GM12801 (cell line): Measurements from ENCODE around the gene CISD3.

Experiments used
- TF ChIP-seq, protein P1 (sequence below): IDR thresholded peaks from one replicate; pipeline ENCODE4 v1.5.1; 2011; ENCODE audit warnings: control low read depth; ENCODE audit not compliant: insufficient read length; ENCODE audit errors: extremely low read depth

CISD3 gene

DNA sequence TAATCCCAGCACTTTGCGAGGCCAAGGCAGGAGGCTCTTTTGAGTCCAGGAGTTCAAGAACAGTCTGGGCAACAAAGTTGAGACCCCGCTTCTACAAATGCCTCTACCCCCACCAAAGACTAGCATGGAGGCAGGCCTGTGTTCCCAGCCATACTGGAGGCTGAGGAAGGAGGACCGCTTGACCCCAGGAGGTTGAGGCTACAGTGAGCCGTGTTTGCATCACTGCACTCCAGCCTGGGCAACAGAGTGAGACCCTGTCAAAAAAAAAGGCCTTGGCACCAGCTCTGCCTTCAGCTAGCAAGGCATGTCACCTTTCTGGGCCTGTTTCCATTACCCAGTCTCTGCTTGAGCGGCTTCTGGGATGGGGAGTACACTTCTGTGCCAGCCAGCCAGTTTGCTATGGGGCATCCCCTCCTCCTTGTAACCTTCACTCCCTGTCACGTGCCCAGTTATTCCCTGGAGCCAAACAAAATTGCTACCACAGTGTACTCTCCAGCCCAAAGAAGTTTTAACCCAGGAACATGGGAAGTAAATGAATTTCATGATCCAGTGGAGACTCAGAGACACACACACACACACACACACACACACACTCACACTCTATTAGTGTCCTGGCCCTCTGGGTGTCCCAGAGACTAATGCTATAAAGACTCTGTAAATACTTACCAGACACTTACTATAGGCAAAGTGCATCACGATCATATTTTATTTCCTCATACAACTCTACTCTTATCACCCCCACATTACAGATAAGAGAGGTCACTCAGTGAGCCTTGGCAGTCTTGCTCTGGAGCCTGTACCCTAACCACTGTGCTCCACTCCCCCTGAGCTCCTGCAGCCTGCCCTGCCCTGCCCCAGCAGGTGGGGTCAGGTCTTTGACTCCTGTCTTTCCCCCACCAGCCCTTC is 2.5 kb downstream of the CISD3 start:
- TF ChIP-seq, protein P1, sequence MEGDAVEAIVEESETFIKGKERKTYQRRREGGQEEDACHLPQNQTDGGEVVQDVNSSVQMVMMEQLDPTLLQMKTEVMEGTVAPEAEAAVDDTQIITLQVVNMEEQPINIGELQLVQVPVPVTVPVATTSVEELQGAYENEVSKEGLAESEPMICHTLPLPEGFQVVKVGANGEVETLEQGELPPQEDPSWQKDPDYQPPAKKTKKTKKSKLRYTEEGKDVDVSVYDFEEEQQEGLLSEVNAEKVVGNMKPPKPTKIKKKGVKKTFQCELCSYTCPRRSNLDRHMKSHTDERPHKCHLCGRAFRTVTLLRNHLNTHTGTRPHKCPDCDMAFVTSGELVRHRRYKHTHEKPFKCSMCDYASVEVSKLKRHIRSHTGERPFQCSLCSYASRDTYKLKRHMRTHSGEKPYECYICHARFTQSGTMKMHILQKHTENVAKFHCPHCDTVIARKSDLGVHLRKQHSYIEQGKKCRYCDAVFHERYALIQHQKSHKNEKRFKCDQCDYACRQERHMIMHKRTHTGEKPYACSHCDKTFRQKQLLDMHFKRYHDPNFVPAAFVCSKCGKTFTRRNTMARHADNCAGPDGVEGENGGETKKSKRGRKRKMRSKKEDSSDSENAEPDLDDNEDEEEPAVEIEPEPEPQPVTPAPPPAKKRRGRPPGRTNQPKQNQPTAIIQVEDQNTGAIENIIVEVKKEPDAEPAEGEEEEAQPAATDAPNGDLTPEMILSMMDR: no peak

DNA sequence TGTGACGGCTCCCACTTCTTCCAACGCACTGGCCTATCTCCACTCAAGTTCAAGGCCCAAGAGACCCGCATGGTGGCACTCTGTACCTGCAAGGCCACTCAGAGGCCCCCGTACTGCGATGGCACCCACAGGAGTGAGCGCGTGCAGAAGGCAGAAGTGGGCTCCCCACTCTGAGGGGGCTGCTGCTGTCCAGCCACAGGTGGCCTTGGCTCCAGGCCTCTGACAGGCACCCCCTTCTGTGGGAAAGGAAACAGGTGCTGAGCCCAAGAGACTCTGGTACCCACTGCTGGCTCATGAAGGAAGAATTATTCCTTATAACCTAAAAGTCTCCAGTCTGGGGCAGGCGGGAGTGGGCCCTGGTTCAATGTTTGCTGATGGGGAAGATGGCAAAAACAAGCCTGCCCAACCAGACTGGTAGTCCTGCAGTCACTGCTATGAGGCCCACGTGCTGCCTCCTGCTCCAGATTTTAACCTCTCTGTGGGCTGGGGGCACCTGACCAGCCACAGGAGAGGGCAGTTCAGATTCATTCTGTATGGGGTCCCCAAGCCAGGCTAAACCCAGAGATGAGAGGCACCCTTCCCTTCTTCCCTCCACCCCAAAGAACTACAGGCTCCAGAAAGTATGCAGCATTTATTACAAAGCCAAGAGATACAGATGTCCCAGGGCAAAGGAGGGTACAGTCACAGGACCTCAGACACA is 3.3 kb downstream of the CISD3 start:
- TF ChIP-seq, protein P1: no peak

DNA sequence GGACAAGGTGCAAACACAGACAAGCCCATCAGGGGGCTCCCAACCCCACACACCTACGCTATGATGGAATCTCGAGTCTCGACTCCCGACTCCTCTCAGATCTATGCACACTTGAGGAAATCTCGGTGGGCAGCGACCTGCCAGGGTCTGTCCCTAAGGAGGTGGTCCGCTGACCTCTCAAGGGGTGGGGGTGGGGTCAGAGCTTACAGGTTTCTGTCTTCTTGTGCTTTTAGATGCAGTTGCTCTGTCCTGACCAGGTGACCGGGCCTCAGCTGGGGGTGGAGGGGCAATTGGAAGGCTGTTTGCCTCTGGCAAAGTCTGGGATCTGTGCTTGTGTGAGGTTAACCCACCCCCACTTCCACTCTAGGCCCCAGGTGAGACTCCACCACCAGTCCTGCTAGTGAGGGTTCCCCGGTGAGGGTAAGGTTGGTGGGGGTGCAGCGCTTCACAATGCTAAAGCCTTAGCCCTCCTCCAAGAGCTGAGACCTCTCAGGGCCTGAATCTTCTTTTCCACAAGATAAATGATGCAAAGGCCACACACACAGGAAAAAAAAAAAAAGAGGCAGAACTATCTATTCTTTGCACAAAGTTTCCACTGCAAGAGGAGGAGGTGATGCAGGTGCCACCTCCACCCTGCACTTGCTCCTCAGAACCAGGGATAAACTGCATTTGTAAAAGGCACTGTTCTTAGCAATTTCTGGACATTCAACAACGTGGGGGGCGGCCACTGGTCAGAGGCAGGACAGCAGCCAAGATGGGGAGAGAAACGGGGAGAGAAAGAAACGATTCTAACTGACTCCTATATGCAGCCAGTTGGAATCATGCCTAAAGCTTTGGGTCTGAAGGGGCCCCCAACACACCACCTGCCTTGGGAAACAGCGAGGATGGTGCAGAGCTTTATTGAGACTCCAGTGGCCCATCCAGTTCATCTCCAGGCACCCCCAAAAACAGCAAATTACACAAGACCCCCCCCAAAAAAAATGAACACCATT is 4.1 kb downstream of the CISD3 start:
- TF ChIP-seq, protein P1: no peak

DNA sequence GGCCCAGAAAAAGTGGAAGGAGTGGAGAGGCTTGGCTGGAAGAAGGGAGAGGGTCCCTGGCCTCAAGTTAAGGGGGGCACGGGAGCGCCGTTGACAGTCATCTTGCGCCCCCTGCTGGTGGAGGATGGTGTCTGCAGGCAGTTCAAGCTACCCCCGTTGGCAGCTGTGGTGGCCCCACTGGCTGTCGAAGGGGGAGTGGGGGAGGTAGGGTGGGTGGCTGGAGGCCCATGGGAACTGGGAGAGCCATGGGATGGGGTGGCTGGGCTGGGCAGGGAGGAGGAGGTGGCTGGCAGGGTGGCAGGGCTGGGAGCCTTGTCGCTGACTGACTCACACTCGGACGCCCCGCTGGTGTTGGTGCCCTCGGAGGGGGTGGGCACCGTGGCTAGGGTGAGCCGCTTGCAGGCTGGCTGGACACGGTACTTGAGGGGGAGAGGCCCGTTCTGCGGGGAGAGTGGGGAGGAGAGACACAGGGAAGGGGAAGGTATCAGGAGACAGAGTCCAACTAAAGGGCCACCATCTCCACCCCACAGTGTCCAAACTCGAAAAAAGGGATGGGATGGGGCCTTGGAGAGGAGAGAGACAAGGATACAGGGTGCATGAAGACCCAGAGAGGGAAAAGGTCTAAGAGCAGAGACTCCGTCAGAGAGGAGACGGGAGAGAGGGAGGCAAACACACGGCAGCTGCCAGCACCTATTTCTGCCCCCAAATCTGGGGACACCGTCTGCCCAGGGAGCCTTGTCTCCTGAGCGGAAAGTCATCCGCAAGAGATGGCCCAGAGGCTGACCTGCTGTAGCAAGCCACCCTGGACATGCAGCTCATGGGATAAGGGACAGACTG is 5.2 kb downstream of the CISD3 start:
- TF ChIP-seq, protein P1: no peak

DNA sequence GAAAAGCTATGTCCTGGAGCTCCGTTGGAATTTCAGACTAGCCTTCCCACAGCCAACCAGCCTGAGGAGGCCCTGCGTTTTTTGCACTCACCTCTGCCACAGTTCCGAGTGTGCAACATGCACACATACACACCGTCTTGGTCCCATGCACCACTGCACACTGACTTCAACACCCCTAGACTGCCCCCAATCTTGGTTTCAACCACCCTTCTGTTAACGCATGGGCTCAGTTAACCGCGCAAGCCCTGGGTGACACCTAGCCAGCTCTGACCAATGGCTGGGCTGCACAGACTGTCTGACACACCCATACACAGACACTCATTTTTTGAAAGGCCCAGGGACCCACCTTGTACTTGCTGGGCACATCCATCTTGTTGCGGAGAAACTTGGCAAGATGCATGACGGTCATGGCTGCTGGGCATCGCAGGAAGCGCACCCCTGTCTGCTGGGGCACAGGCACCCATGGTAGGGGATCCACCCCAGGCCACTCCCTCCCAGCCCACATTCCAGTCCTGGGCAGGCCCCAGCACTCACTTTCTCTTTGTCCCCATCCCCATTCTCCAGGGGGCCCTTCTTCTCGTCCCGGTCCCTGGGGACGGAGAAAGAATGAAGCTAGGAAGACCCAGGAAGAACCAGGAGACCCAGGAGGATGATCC is 8.0 kb downstream of the CISD3 start:
- TF ChIP-seq, protein P1: no peak

DNA sequence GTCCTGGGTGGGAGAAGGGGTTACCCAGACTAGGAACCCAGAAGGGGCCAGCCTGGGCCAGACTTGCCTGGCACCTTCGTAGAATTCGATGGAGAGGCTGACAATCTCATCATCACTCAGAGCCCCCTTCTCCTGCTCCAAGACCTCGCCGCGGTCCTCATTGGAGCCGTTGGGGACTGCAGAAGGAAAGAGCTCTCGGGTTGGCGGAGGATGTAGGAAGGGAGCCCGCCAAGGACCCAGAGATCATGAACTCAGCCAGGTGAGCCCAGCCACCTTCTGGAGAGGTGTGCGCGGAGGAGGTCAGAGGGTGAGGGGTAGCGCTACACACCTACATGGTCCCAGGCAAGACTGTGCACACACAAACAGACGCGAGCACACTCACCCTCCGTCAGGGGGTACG is 8.5 kb downstream of the CISD3 start:
- TF ChIP-seq, protein P1: no peak
